Glomerular visceral epithelial cell (primary cell): ENCODE results near the gene NR4A1.

Source experiments
- DNase-seq: peaks from one replicate; pipeline ENCODE4 v3.0.0-alpha.2; 2016; ENCODE audit errors: extremely low spot score

The NR4A1 gene

DNA sequence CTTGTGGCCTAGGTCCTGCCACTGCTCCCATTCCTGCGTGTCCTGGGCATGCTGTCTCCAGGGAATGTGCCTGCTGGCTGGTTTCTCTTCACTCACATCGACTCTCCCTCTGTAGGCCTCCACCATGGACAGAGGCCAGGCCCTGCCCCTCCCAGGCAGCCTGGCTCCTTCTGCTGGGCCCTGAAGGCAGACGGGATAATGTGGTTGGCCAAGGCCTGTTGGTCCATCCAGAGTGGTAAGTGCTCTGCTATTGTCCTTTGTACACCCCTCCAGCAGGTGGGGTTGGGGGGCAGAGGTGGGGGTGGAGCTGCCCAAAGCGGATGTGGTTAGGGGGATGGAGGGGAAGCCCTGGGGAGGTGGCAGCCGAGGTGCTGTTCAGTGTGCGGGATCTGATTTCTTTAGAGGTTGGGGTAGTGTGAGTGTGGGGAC lies 9.5 kb upstream of the NR4A1 start:
- no peak for DNase-seq

DNA sequence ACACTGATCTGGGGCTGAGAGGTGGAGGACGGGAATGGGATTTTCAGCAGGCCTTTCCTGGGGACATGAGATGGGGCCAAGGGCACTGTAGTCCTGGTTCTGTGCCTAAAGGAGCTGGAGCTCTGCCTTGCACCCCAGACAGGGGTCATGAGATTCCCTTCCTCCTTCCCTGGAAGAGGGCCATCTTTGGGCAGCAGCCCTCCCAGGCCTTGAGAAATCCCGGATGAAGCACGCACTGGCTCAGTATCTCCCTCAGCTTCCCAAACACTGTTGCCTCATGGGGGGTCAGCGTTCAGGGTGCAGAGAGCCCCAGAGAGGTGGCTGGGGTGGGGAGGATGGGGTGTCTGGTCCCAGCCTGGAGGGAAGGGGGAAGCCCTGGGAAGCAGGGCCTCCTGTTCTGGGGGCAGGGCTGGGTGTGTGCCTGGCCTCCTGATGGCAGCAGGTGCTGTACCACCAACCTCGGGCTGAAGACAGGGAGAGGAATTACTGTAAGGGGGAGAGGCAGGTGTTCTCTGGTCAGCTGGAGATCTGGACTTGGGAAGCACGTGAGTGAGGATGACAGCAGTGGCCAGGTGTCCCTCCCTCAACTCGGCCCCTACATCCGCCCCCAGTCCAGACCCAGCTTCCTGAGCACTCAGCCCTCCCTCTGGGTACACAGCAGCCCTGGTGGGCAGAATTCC lies 8.4 kb upstream of the NR4A1 start:
- no peak for DNase-seq

DNA sequence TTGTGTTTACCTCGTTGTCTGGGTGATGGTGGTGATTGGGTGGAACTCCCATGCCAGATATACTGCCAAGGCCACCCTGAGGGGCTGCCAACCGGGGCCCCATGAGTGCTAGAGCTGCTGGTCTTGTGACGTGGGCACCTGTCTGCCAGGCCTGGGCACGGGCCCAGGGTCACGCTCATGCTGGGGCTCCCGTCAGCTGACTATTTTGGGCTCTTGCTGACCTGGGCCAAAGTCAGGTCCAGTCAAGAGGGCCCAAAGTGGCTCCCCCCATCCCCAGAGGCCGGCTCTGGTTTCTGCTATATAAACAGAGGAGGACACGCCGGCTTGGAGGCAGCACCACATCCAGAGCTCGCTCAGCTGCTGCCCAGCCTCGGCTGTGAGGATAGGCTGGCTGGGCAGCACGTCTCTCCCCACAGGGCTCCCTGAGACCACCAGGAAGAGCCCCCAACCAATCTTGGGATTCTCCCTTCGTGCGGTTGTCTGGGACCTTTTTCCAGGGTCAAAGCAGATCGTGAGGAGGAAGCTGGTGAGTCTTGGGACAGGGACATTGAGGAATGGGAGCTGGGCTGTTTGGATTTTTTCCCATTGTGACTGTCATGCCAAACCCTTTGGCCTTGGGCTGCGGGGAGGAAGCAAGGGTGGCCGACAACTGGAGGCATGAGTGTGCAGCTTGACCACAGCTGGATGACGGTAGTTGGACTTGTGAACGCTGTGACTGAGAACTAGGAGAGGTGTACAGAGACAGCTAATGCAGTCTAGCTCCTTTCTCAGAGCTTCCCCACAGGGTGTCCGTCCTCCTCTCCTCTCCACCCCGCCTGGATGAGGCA lies 7.6 kb upstream of the NR4A1 start:
- DNase-seq, result no peak

DNA sequence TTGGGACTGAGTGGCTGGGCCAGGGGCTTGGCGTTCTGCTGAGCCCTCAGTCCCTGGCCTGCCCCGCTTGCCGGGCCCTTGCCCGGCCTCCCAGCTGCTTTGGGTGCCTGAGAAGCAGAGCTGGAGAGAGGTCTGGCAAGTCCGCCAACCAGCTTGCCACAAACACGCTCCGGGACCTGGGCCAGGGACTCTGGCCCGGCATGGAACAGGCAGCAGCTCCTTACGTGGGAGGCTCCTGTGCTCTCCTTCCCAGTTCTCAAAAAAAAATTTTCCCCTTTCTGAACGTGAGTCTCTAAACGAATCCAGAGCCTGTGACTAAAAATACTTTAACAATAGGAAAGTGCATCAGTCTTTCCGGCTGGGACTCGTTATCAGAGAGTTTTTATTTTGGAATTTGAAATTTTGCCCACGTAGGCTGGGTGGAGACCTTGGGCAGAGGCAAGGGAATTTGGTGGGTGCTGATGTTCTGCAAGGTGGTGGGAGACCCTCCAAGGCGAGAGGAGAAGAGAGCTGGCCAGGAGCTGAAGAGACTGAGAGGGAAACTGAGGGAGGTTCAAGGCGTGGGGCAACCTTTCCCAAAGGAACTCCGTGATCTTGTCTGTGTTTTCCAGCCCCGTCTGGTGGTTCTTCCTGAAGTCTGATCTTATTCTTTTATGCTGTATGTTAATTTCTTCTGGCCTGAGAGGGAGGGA lies 6.8 kb upstream of the NR4A1 start:
- DNase-seq, result no peak

DNA sequence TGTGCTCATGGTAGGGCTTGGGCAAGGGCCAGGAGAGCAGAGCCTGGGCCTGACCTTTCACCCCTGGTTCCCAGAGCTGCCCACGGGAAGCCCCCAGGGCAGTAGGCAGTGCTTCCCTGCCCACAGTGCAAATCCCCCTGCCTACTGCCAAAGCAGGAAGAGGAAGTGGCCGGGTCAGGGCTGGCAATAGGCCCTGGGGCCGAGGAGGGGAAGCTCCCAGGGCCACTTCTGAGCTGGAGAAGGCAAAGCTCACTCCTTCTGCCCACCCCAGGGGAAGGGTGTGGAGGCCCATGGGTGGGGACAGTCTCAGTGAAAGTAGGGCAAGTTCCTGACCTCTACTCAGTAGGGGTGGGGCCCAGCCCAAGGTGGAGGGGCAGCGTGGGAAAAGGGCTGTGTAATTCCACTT lies 5.4 kb upstream of the NR4A1 start:
- DNase-seq, result no peak

DNA sequence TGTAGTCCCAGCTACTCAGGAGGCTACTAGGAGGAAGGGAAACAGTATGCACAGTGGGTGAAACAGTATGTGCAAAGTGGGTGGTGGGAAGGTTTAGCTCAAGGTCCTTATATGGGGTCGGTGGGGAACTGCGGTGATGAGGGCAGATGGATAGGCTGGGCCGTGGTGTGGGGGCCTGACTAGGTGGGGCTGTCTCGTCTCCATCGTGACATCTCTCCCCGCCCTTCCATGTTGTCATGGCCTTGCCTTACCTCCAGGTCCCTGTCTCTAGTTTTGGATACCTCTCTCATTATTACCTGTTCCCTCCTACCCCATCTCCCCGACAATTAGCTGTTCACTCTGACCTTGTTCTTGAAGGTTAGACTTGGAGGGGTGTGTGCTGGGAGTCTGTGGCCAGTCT lies 4.4 kb upstream of the NR4A1 start:
- DNase-seq, result no peak

DNA sequence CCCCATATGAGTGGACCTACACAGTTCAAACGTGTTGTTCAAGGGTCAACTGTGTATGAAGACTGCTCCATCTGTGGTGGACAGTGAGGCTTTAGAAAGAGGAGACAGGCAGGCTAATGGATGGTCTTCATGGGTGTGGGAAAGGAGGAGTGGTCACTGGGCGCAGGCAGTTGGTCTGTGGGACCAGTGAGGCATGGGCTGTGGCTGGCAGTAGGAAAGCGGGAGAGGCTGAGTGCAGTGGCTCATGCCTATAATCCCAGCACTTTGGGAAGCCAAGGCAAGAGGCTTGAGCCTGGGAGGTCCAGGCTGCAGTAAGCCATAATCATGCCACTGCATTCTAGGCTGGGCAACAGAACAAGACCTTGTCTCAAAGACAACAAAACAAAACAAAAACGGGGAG lies 2.0 kb upstream of the NR4A1 start:
- DNase-seq, result no peak

DNA sequence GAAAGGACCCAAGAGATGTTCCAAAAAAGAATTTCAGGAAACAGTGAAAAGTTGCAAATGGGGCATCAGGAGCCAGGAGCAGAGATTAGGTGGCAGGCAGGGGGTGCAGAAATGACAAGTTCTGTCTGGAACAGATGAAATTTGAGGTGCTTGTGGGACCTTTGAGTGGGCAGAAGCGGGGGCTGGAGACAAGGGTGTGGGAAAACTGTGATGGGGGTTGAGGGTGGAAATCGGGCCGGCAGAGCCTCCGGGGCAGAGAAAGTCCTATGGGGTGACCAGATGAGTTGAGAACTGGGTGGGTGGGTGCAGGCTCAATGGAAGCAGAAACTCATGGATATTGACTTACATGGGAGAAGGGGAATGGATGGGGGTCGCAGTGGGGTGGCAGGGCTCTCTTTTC lies 1.6 kb upstream of the NR4A1 start:
- DNase-seq, result no peak

DNA sequence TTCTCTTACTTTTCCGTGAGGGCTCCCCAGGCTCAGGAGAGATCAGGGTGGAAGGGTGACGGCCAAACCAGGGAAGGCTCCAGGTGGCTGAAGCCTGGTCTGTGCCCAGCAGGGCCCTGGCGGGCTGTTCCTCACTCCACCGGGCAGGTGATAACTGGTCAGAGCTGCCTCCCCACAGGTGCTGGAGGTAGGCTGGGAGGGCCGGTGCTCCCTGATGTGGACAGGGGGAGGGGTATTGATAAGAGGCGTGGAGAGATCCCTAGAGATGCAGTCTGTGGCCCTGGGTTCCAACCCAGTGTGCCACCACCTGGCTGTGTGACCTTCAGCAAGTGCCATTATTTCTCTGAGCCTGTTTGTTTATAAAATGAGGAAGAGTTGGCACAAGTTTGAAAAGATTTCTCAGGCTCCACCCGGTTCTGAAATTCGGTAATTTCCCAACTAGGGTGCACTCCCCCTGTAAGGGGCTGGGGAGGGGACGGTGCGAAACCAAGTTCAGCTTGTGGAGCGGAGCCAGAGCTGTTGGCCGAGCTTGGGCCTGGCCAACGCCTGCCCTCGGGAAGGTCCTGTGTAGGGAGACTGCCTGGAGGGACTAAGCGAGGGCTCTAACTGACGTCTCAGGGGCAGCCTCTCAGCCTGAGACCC lies 1.0 kb upstream of the NR4A1 start:
- no peak for DNase-seq

DNA sequence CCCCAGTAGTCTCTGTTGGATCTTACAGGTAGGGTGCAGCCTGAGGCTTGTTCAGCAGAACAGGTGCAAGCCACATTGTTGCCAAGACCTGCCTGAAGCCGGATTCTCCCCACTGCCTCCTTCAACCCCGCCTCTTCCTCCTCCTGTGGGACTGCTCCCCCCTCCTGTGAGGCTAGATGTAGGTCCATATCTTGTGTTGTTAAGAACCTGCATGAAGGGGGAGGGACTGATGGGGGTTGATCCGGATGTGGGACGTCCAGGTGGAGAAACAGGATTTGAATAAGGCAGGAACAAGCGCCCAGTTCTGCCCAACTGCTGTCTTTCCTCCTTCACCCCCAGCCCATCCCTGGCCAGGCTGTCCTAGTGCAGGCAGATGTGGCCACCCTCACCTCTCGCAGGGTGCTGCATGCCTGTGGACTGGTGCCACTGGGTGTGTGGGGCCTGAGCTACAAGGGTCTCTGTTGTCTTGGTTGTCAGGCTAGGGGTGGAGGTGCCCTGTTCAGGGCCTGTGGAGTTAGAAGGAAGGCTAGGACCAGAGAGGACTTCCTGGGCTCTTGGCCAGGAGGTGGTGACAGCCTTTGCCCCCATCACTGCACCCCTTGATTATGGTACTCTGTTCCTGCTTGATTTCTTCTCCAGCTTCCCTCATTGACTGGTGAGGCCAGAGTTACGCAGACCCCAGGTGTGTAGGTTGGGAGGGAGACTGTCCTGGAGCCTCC lies 1.4 kb downstream of the NR4A1 start:
- DNase-seq, result no peak

DNA sequence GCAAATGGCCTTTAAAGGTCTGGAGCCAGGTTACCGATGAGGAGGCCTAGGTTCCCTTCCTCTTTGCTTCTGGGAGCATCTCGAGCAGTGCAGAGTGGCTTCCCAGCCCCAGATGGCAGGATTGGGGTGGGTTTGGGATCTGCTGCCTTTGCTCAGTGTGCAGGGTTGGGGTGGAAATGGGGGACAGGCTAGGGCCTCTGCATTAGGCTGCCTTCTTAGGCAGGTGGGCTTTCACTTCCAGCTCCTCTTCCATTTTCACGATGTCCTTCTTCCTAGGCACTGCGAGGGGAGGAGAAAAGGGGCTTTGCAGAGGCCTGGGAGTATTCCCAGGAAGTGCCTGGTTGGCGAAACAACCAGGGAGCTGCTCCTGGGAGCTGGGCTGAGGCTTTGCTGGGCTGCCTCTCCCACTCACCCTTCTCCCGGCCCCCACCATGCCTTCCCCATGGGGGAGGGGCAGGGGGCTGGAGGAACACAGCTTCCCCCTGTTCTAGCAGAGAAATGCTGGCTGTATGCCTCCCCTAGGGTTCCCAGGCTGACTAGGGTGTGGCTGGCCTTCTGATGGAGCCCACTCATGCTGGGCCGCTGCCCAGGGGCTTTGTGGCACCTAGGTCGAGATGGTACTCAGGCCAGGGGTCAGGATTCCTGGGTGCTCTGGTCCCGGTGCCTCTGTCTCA lies 2.4 kb downstream of the NR4A1 start:
- no peak for DNase-seq

DNA sequence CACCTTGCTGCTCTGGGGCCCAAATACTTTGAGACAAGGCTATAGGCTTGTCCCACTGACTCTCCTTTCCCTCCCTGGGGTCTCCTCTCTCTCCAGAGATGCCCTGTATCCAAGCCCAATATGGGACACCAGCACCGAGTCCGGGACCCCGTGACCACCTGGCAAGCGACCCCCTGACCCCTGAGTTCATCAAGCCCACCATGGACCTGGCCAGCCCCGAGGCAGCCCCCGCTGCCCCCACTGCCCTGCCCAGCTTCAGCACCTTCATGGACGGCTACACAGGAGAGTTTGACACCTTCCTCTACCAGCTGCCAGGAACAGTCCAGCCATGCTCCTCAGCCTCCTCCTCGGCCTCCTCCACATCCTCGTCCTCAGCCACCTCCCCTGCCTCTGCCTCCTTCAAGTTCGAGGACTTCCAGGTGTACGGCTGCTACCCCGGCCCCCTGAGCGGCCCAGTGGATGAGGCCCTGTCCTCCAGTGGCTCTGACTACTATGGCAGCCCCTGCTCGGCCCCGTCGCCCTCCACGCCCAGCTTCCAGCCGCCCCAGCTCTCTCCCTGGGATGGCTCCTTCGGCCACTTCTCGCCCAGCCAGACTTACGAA lies 3.1 kb downstream of the NR4A1 start:
- no peak for DNase-seq

DNA sequence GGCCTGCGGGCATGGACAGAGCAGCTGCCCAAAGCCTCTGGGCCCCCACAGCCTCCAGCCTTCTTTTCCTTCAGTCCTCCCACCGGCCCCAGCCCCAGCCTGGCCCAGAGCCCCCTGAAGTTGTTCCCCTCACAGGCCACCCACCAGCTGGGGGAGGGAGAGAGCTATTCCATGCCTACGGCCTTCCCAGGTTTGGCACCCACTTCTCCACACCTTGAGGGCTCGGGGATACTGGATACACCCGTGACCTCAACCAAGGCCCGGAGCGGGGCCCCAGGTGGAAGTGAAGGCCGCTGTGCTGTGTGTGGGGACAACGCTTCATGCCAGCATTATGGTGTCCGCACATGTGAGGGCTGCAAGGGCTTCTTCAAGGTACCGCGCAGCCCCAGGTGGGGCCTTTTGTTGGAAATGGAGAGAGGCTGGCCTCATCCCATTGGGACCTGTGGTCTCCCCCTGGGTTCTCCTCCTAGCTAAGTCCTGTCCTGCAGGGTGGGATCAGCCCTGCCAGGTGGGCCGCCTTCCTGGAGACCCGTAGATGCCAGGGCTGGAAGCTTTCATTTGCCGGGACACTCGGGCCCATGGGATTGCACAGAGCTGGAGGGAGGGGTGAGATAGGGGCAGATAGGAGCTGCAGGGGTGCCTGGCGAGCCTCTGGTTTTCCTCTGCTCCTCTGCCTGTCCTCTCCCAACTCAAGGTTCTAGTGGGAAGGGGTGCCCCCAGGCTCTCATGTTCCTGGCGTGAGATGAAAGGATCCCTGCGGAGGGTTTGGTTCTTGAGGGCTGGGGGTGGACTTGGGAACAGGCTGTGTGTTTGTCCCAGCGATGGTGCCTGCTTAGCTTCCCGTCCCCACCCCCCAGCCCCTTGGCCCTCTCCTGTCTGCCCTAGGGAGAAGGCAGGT lies 3.8 kb downstream of the NR4A1 start:
- no peak for DNase-seq

DNA sequence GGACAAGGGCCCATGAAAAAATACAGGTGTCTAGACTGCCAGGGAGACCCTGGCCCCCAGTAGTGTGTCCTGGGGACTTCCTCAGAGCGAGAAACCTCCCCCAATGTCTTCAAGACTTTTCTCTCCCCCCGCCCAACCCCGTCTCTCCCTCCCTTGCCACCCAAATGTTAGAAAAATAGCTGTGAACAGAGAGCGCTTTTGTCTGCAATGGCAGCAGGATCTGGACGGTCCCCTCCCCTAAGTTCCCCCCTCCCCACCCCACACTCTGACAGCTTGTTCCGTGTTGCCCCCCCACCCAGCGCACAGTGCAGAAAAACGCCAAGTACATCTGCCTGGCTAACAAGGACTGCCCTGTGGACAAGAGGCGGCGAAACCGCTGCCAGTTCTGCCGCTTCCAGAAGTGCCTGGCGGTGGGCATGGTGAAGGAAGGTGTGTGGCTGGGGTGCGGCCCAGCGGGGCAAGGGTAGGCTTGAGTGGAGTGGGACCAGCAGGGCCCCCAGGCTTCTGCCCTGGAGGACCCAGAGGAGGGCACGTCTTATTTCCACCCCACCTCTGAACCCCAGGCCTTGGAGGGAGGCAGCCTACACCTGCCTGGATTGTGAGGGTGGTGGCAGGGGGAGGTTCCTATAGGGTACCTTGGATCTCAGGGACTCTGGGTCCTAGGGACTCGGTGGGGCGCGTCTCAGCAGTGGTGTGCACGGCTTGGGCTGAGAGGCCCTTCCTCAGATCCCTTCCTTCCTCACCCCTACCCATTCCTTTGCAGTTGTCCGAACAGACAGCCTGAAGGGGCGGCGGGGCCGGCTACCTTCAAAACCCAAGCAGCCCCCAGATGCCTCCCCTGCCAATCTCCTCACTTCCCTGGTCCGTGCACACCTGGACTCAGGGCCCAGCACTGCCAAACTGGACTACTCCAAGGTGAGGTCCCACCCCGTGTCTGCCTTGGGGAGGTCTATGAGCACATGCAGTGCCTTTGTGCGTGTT lies 4.8 kb downstream of the NR4A1 start:
- DNase-seq, result no peak

DNA sequence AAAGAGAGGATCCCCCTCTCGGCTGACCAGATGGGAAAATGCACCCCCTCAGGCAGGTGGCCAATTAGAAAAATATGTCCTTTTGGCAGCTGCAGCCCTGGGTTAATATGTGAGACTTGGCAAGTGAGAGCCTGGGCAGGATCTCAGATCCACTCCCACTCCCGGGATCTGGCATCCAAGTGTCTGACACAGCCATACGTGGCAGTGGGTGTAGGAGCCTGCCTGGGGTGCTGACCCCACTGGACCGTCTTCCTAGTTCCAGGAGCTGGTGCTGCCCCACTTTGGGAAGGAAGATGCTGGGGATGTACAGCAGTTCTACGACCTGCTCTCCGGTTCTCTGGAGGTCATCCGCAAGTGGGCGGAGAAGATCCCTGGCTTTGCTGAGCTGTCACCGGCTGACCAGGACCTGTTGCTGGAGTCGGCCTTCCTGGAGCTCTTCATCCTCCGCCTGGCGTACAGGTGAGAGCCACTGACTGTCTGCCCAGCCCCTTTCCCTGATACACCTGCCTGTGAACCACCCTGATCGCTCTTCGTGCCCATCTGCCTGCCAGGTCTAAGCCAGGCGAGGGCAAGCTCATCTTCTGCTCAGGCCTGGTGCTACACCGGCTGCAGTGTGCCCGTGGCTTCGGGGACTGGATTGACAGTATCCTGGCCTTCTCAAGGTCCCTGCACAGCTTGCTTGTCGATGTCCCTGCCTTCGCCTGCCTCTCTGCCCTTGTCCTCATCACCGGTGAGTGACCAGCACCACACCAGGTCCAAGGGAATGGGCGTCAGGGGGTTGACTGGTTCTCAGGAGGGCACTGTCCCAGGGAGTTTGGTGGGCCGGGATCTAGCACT lies 5.8 kb downstream of the NR4A1 start:
- no peak for DNase-seq

DNA sequence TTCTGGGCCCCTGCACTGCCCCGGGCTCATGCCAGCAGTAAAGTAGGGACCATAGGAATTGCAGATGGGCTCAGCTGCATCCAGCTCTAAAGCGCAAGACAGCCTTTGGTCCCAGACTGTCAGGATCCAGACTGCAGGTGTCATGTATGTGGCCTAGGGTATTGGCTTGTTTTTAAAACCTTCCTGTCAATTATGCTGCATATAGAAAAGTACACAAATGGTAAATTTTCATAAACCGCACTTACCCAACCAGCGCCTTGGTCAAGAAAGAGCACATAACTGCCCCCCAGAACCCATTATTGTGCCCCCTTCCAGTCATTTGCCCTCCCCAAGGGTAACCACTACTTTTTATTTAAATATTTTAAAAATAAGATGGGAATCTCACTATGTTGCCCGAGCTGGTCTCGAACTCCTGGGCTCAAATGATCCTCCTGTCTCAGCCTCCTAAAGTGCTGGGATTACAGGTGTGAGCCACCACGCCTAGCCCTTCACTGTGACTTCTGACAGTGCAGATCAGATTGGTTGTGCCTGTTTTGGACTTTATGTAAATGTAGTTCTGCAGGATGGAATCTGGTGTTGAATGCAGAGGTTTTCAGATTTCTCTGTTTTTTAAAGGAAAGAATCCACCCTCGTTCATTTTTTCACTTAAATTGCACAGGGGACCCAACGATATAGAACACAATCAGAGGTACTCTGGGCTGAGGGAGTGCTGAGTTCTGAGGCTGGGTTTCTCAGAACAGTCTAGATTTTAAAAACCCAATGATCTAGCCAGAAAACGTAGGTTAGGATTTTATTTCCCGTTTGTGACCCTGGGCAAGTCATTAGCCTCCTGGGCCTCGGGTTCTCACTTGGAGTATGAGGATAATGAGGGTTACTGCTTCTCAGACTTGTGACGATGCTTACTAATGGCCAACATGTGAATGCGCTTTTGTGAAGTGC lies 6.7 kb downstream of the NR4A1 start:
- DNase-seq, result no peak
